ENCODE data around the gene IL20. TPM values are rescaled to one million over a fixed set of nuclear protein-coding genes. Genes with fewer than 3 reads are reported as not detected.

The IL20 gene
- total and polyA plus RNA-seq, 7 donors, result not detected

- no peak for DNase-seq
- Histone ChIP-seq H3K4me1 (peaks cover 0 to 7% (median 3%) of the 10 kb centered on the region in 4 donors), H3K4me3 (no peak overlapping the region), H3K27ac (peak overlapping the region in 1 of 4 donors; percentile 50), H3K27me3 (no peaks in the 10 kb centered on the region), H3K9me3 (no peaks in the 10 kb centered on the region), H3K36me3 (no peaks in the 10 kb centered on the region)
- intact Hi-C loops (cut with DNase I), result no loop called here
- 60 to 82% methylated on average over 3 of the region's 3 CpGs for WGBS, 2 donors
- TF ChIP-seq EP300 (IDR thresholded peaks at IDR 0.05) (no peak), POLR2A (IDR thresholded peaks at IDR 0.05) (no peak)
These were observed 41.1 kb upstream of the IL20 start for GRCh38 chr1:206824331-206824730.

GRCh38 chr1:206826394-206826793 lies 39.0 kb upstream of the IL20 start:
- no peak for DNase-seq
- Histone ChIP-seq H3K36me3 (no peaks in the 10 kb centered on the region), H3K4me3 (no peak overlapping the region), H3K27me3 (no peaks in the 10 kb centered on the region), H3K9me3 (no peaks in the 10 kb centered on the region), H3K27ac (no peak overlapping the region), H3K4me1 (peaks cover 0 to 7% (median 3%) of the 10 kb centered on the region in 4 donors)
- intact Hi-C loops (cut with DNase I), result no loop called here
- TF ChIP-seq, protein P1, sequence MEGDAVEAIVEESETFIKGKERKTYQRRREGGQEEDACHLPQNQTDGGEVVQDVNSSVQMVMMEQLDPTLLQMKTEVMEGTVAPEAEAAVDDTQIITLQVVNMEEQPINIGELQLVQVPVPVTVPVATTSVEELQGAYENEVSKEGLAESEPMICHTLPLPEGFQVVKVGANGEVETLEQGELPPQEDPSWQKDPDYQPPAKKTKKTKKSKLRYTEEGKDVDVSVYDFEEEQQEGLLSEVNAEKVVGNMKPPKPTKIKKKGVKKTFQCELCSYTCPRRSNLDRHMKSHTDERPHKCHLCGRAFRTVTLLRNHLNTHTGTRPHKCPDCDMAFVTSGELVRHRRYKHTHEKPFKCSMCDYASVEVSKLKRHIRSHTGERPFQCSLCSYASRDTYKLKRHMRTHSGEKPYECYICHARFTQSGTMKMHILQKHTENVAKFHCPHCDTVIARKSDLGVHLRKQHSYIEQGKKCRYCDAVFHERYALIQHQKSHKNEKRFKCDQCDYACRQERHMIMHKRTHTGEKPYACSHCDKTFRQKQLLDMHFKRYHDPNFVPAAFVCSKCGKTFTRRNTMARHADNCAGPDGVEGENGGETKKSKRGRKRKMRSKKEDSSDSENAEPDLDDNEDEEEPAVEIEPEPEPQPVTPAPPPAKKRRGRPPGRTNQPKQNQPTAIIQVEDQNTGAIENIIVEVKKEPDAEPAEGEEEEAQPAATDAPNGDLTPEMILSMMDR (IDR thresholded peaks at IDR 0.05), result no peak
- TF ChIP-seq EP300 (IDR thresholded peaks at IDR 0.05), result no peak
- TF ChIP-seq POLR2A (IDR thresholded peaks at IDR 0.05), result no peak
- WGBS, 2 donors, result 60 to 61% methylated on average over 4 of the region's 4 CpGs

DNA sequence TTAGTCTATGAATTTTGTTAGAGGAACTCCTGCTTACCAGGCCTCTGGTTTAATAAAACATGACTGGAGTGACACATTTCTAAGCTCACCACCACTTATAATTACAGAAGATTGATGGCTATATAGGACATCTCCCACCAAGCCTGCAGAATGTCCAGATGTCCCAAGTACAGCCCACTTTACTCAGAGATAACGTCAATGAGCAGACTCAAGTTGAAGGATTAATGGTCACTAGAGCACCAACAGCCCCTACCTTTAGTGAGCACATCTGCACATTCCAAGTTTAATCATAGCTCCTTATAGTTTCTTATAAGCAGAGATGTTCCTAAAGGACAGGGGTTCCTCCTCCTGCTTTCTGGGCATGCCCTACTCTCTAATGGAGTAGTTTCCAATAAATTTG lies 37.4 kb upstream of the IL20 start:
- DNase-seq, result no peak
- Histone ChIP-seq H3K27ac (no peak overlapping the region), H3K4me3 (no peak overlapping the region), H3K27me3 (no peaks in the 10 kb centered on the region), H3K36me3 (no peaks in the 10 kb centered on the region), H3K4me1 (peaks cover 0 to 7% (median 3%) of the 10 kb centered on the region in 4 donors), H3K9me3 (no peaks in the 10 kb centered on the region)
- TF ChIP-seq, protein P1 (IDR thresholded peaks at IDR 0.05), result no peak
- TF ChIP-seq POLR2A (IDR thresholded peaks at IDR 0.05) (no peak), POLR2AphosphoS5 (IDR thresholded peaks at IDR 0.05) (no peak), EP300 (IDR thresholded peaks at IDR 0.05) (no peak)
- 86 to 91% methylated on average over 1 of the region's 1 CpG for WGBS, 2 donors
- intact Hi-C loops (cut with DNase I), result no loop called here

DNA sequence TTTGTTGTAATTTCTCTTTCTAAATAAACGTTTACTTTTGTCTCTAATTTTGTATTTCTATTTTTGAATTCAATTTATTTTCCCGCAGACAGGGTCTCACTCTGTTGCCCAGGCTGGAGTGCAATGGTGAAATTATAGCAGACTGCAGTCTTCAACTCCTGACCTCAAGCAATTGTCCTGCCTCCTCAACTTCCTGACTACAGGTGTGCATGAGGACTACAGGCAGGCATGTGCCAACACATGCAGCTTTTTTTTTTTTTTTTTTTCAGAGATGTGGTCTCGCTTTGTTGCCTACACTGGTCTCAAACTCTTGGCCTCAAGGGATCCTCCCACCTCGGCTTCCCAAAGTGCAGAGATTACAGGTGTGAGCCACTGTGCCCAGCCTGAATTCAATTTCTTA lies 36.7 kb upstream of the IL20 start:
- no peak for DNase-seq
- Histone ChIP-seq H3K4me3 (no peak overlapping the region), H3K27ac (no peak overlapping the region), H3K4me1 (peaks cover 0 to 6% (median 3%) of the 10 kb centered on the region in 4 donors), H3K9me3 (no peaks in the 10 kb centered on the region), H3K36me3 (no peaks in the 10 kb centered on the region), H3K27me3 (no peaks in the 10 kb centered on the region)
- intact Hi-C loops (cut with DNase I), result no loop called here
- TF ChIP-seq POLR2AphosphoS5 (IDR thresholded peaks at IDR 0.05) (no peak), EP300 (IDR thresholded peaks at IDR 0.05) (no peak), POLR2A (IDR thresholded peaks at IDR 0.05) (no peak)
- TF ChIP-seq, protein P1 (IDR thresholded peaks at IDR 0.05), result no peak
- WGBS, 2 donors, result 71% methylated on average over 4 of the region's 4 CpGs

DNA sequence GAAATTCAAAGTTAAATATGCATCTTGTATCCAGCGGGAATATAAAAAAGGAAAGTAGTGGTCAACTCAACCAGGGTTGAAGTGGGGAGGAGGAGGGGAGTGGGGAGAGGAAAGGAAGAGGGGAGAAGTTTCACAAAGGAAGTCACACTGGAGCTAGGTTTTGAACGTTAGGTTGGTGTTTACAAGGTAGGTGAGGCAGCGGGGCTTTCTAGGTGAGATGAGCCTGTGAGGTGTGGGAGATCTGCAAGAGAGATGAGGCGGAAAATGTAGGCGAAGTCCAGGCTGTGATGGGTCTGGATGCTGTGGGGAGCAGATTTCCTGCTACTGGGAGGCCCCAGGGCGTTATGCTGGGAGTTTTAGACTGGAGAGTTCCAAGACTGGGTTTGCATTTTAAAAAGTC lies 36.1 kb upstream of the IL20 start:
- H3K9me3 ChIP-seq, result no peaks in the 10 kb centered on the region
- no peaks in the 10 kb centered on the region for H3K27me3 ChIP-seq
- intact Hi-C loops (cut with DNase I), result no loop called here
- DNase-seq, result no peak
- WGBS, 2 donors, result 57 to 82% methylated on average over 6 of the region's 6 CpGs
- H3K36me3 ChIP-seq, result no peaks in the 10 kb centered on the region
- no peak overlapping the region for H3K27ac ChIP-seq
- H3K4me3 ChIP-seq, result no peak overlapping the region
- H3K4me1 ChIP-seq, result peaks cover 0 to 1% (median under 1%) of the 10 kb centered on the region in 4 donors
- TF ChIP-seq POLR2A (IDR thresholded peaks at IDR 0.05) (no peak), POLR2AphosphoS5 (IDR thresholded peaks at IDR 0.05) (no peak), EP300 (IDR thresholded peaks at IDR 0.05) (no peak)
- TF ChIP-seq, protein P1 (IDR thresholded peaks at IDR 0.05), result no peak

All from sigmoid colon (tissue), 7 donors.